WTC11 (cell line): Measurements from ENCODE around the gene MYBPH. TPM values are rescaled to one million over a fixed set of nuclear protein-coding genes. Genes with fewer than 3 reads are reported as not detected.

Source experiments
- ATAC-seq: fragments of 200-7000 bp; cut with Tn5 transposase; 2 replicates; pipeline ENCODE4 v1.10.0; 2021; ENCODE audit warnings: mild to moderate bottlenecking, moderate library complexity
- CTCF ChIA-PET: fragments of 300-600 bp; sonication (Branson Sonifier 250); formaldehyde crosslinking; loops from one replicate; lab custom pipeline; 2021; ENCODE audit warnings: antibody characterized with exemption; lab: Charles Lee
- POLR2A ChIA-PET: fragments of 350-600 bp; sonication (Branson Sonifier 250); formaldehyde crosslinking; loops from one replicate; lab custom pipeline; 2021; ENCODE audit warnings: antibody characterized with exemption; lab: Charles Lee
- DNase-seq: peaks from one replicate; pipeline ENCODE4 v3.0.0; 2021; ENCODE audit warnings: low spot score
- H3K27ac Mint-ChIP-seq: 2 replicates; pipeline ENCODE4 v1.8.0; 2021; ENCODE audit warnings: mixed read lengths
- H3K27me3 Mint-ChIP-seq: 2 replicates; pipeline ENCODE4 v1.8.0; 2021; ENCODE audit warnings: low read depth, mild to moderate bottlenecking, moderate library complexity, mixed read lengths
- H3K36me3 Mint-ChIP-seq: 2 replicates; pipeline ENCODE4 v1.8.0; 2021; ENCODE audit warnings: mixed read lengths
- H3K4me1 Mint-ChIP-seq: 2 replicates; pipeline ENCODE4 v1.8.0; 2022; ENCODE audit warnings: mixed read lengths
- H3K4me3 Mint-ChIP-seq: 2 replicates; pipeline ENCODE4 v1.8.0; 2021; ENCODE audit warnings: mild to moderate bottlenecking, moderate library complexity, mixed read lengths
- H3K9me3 Mint-ChIP-seq: 2 replicates; pipeline ENCODE4 v1.8.0; 2021; ENCODE audit warnings: mixed read lengths
- FOXK1 ChIP-seq: sonication (generic); formaldehyde crosslinking; IDR thresholded peaks from 2 replicates; pipeline ENCODE4 v1.8.0; 2022; ENCODE audit warnings: mild to moderate bottlenecking, moderate library complexity, missing genetic modification reagents
- KAT7 ChIP-seq: sonication (generic); formaldehyde crosslinking; IDR thresholded peaks from 2 replicates; pipeline ENCODE4 v1.8.1; 2023; ENCODE audit warnings: missing genetic modification reagents, mild to moderate bottlenecking, borderline replicate concordance
- SP1 ChIP-seq: sonication (generic); formaldehyde crosslinking; conservative IDR thresholded peaks from 2 replicates; pipeline ENCODE4 v1.8.1; 2022; ENCODE audit warnings: missing genetic modification reagents
- ZNF423 ChIP-seq: fragments of 250-450 bp; sonication (Bioruptor Pico); IDR thresholded peaks from 2 replicates; pipeline ENCODE4 v2.1.2; 2022; ENCODE audit warnings: mild to moderate bottlenecking, moderate library complexity
- total RNA-seq: library from RNA; stranded (reverse); gene quantifications from 3 replicates; pipeline ENCODE4 v1.2.3, GENCODE V29; 2021
- TF ChIP-seq, protein P1 (sequence below): sonication (generic); formaldehyde crosslinking; IDR thresholded peaks from 2 replicates; pipeline ENCODE4 v1.8.0; 2023; ENCODE audit warnings: missing genetic modification reagents, mild to moderate bottlenecking, borderline replicate concordance
- TF ChIP-seq, protein P2 (sequence below): sonication (generic); formaldehyde crosslinking; IDR thresholded peaks from 2 replicates; pipeline ENCODE4 v1.8.1; 2022; ENCODE audit warnings: missing genetic modification reagents, borderline replicate concordance
- TF ChIP-seq, protein P3 (sequence below): sonication (generic); formaldehyde crosslinking; IDR thresholded peaks from 2 replicates; pipeline ENCODE4 v1.8.1; 2022; ENCODE audit warnings: low read depth, mild to moderate bottlenecking, moderate library complexity, missing genetic modification reagents, borderline replicate concordance
- TF ChIP-seq, protein P4 (sequence below): sonication (generic); formaldehyde crosslinking; IDR thresholded peaks from 2 replicates; pipeline ENCODE4 v1.8.1; 2022; ENCODE audit warnings: mild to moderate bottlenecking, missing genetic modification reagents, moderate library complexity, borderline replicate concordance
- TF ChIP-seq, protein P5 (sequence below): sonication (generic); formaldehyde crosslinking; IDR thresholded peaks from 2 replicates; pipeline ENCODE4 v1.8.1; 2023; ENCODE audit warnings: mild to moderate bottlenecking, moderate library complexity, missing genetic modification reagents

MYBPH gene
- total RNA-seq, 1 experiment from 2014 or later = not detected

DNA sequence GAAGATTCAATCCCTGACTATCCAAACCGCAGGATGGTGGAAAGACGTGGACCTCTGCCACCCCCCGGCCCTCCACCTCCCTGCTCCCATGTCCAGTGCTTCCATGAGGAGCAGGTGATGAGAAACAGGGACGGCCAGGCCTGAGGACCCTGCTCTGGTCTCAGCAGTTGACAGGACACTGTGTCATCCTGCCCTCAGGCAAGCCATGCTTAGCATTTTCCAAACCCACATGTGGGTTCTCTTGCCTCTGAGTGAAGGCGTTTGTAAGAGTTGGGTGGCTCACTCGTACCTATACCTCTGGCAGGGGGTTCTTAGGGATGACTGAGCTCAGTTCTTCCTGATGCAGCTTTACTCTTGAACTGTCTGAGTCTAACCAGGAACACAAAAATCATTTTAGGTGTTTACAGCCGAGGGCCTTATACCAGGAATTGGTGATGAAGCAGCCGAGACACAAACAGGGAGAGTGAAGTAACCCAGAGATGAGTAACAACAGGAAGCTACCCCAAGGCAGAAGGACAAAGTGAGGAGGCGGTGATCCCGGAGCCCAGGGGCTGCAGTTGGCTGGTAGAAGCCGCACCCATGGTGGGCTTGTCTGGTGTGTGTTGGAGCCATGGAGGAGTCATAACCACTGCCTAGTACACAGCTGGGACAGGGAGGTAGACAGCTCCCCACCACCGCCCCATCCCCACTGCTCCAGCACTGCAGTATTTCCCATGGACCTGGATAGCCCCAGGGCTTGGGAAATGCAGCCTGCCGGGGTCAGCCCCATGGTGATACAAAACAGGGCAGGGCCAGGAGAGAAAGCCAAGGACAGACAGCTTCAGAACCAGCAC is 21.4 kb downstream of the MYBPH start:
- no peak for DNase-seq

DNA sequence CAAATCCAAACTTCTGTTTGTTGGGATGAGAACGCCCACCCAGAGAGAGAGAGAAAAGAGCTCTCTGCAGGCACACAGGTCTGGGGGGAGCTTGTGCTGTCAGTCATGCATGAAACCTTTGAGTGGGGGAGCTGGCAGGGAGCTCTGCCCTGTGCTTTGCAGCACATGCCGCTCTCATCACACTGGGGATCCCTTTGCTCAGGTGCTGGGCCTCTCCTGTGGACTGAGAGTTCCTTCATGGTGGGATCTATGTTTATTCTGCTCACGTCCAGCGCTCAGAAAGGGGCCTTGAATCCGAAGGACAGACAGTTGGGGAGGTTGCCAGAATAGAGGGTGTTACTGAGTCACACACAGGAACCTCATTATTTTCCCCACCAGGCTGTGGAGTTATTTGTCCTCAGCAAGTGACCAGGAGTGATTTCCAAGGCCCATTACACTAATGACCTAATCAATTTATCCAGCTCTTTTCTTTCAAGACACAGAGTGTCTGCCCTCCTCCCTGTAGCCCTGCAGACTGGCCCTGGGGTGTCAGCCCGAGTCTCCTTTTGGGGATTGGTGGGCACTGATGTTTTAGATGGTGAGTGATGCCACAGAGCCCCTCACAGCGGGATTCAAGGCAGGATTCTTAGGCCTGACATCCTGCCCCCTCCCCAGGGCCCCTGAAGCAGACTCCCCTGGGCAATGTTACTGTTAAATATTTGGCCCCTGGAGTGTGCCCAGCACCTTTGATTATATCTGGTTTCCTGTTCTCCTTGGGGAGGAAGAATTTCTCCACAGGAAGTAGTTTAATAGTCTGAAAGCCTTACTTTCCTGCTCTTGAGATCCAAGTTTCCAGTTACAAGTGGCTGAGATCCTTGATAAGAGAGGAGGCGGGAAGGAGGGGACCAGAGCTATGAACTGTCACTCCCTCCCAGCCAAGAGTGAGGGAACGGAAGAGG is 22.3 kb downstream of the MYBPH start:
- peak; percentile 11; the same call in 1 of the 2 replicates for ATAC-seq
- ChIA-PET POLR2A (interaction anchor here (0.7 kb wide), 1 partner anchor 372 kb away, joined by 3 read pairs; no protein-coding TSS in a partner anchor), CTCF (interaction anchor here (0.6 to 12.2 kb wide), 16 partner anchors 13 to 117 kb away, joined by 3 to 184 read pairs (median 6); partner anchors contain the start of genes ADORA1 and MYOG)
- no peak overlapping the region for H3K4me3 Mint-ChIP-seq
- H3K27ac Mint-ChIP-seq = no peak overlapping the region; the same call in 1 of the 2 replicates
- H3K27me3 Mint-ChIP-seq = no peaks in the 10 kb centered on the region
- H3K4me1 Mint-ChIP-seq = peaks cover 63% of the 10 kb centered on the region
- peaks cover 10% of the 10 kb centered on the region for H3K9me3 Mint-ChIP-seq
- H3K36me3 Mint-ChIP-seq = peaks cover 3% of the 10 kb centered on the region; the same call in 1 of the 2 replicates
- TF ChIP-seq, protein P1, sequence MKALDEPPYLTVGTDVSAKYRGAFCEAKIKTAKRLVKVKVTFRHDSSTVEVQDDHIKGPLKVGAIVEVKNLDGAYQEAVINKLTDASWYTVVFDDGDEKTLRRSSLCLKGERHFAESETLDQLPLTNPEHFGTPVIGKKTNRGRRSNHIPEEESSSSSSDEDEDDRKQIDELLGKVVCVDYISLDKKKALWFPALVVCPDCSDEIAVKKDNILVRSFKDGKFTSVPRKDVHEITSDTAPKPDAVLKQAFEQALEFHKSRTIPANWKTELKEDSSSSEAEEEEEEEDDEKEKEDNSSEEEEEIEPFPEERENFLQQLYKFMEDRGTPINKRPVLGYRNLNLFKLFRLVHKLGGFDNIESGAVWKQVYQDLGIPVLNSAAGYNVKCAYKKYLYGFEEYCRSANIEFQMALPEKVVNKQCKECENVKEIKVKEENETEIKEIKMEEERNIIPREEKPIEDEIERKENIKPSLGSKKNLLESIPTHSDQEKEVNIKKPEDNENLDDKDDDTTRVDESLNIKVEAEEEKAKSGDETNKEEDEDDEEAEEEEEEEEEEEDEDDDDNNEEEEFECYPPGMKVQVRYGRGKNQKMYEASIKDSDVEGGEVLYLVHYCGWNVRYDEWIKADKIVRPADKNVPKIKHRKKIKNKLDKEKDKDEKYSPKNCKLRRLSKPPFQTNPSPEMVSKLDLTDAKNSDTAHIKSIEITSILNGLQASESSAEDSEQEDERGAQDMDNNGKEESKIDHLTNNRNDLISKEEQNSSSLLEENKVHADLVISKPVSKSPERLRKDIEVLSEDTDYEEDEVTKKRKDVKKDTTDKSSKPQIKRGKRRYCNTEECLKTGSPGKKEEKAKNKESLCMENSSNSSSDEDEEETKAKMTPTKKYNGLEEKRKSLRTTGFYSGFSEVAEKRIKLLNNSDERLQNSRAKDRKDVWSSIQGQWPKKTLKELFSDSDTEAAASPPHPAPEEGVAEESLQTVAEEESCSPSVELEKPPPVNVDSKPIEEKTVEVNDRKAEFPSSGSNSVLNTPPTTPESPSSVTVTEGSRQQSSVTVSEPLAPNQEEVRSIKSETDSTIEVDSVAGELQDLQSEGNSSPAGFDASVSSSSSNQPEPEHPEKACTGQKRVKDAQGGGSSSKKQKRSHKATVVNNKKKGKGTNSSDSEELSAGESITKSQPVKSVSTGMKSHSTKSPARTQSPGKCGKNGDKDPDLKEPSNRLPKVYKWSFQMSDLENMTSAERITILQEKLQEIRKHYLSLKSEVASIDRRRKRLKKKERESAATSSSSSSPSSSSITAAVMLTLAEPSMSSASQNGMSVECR (CRISPR knock-in tag) = no peak
- TF ChIP-seq ZNF423 (CRISPR knock-in tag) = peak; percentile 47; the same call in 1 of the 2 replicates
- DNase-seq = no peak

More for the DNA sequence above, 21.4 kb downstream of the MYBPH start:
- TF ChIP-seq, protein P2, sequence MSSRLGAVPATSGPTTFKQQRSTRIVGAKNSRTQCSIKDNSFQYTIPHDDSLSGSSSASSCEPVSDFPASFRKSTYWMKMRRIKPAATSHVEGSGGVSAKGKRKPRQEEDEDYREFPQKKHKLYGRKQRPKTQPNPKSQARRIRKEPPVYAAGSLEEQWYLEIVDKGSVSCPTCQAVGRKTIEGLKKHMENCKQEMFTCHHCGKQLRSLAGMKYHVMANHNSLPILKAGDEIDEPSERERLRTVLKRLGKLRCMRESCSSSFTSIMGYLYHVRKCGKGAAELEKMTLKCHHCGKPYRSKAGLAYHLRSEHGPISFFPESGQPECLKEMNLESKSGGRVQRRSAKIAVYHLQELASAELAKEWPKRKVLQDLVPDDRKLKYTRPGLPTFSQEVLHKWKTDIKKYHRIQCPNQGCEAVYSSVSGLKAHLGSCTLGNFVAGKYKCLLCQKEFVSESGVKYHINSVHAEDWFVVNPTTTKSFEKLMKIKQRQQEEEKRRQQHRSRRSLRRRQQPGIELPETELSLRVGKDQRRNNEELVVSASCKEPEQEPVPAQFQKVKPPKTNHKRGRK (CRISPR knock-in tag) = no peak
- TF ChIP-seq, protein P3, sequence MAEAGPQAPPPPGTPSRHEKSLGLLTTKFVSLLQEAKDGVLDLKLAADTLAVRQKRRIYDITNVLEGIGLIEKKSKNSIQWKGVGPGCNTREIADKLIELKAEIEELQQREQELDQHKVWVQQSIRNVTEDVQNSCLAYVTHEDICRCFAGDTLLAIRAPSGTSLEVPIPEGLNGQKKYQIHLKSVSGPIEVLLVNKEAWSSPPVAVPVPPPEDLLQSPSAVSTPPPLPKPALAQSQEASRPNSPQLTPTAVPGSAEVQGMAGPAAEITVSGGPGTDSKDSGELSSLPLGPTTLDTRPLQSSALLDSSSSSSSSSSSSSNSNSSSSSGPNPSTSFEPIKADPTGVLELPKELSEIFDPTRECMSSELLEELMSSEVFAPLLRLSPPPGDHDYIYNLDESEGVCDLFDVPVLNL (CRISPR knock-in tag) = no peak
- TF ChIP-seq KAT7 (CRISPR knock-in tag) (no peak), FOXK1 (no peak), SP1 (no peak)
- TF ChIP-seq, protein P4, sequence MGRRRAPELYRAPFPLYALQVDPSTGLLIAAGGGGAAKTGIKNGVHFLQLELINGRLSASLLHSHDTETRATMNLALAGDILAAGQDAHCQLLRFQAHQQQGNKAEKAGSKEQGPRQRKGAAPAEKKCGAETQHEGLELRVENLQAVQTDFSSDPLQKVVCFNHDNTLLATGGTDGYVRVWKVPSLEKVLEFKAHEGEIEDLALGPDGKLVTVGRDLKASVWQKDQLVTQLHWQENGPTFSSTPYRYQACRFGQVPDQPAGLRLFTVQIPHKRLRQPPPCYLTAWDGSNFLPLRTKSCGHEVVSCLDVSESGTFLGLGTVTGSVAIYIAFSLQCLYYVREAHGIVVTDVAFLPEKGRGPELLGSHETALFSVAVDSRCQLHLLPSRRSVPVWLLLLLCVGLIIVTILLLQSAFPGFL (CRISPR knock-in tag) = no peak
- TF ChIP-seq, protein P5, sequence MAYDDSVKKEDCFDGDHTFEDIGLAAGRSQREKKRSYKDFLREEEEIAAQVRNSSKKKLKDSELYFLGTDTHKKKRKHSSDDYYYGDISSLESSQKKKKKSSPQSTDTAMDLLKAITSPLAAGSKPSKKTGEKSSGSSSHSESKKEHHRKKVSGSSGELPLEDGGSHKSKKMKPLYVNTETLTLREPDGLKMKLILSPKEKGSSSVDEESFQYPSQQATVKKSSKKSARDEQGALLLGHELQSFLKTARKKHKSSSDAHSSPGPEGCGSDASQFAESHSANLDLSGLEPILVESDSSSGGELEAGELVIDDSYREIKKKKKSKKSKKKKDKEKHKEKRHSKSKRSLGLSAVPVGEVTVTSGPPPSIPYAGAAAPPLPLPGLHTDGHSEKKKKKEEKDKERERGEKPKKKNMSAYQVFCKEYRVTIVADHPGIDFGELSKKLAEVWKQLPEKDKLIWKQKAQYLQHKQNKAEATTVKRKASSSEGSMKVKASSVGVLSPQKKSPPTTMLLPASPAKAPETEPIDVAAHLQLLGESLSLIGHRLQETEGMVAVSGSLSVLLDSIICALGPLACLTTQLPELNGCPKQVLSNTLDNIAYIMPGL (CRISPR knock-in tag) = no peak
- H3K4me3 Mint-ChIP-seq = no peak overlapping the region
- POLR2A ChIA-PET = no interaction called here
- CTCF ChIA-PET = interaction anchor here (0.6 to 12.2 kb wide), 12 partner anchors 12 to 772 kb away, joined by 3 to 184 read pairs (median 5); partner anchors contain the start of genes ADORA1 and MYOG
- H3K4me1 Mint-ChIP-seq = peaks cover 56% of the 10 kb centered on the region
- no peaks in the 10 kb centered on the region; the same call in 1 of the 2 replicates for H3K27me3 Mint-ChIP-seq
- H3K27ac Mint-ChIP-seq = peak overlapping the region; percentile 7; the same call in 1 of the 2 replicates
- peaks cover 3% of the 10 kb centered on the region; the same call in 1 of the 2 replicates for H3K36me3 Mint-ChIP-seq
- H3K9me3 Mint-ChIP-seq = peaks cover 13% of the 10 kb centered on the region
- ATAC-seq = peak; percentile 15; the same call in 1 of the 2 replicates
